HEK293 (cell line): Measurements from ENCODE around the gene FMNL3.

Experiments used
- RBAK ChIP-seq: fragments of 450-650 bp; formaldehyde crosslinking; IDR thresholded peaks from 2 replicates; pipeline ENCODE4 v1.5.1; 2016; ENCODE audit warnings: missing biosample characterization, missing genetic modification characterization
- REST ChIP-seq: fragments of 450-650 bp; formaldehyde crosslinking; IDR thresholded peaks from 2 replicates; pipeline ENCODE4 v1.5.1; 2016; ENCODE audit warnings: missing biosample characterization, missing genetic modification characterization
- SETDB1 ChIP-seq: IDR thresholded peaks from one replicate; pipeline ENCODE4 v1.6.1; 2017; ENCODE audit warnings: mild to moderate bottlenecking, low read length, moderate library complexity, mixed read lengths; ENCODE audit not compliant: insufficient read length
- ZNF114 ChIP-seq: fragments of 450-650 bp; formaldehyde crosslinking; IDR thresholded peaks from 2 replicates; pipeline ENCODE4 v1.5.0; 2017; ENCODE audit warnings: missing biosample characterization, missing genetic modification characterization
- ZNF324 ChIP-seq: fragments of 450-650 bp; formaldehyde crosslinking; IDR thresholded peaks from 2 replicates; pipeline ENCODE4 v1.5.1; 2016; ENCODE audit warnings: missing biosample characterization, missing genetic modification characterization
- ZNF473 ChIP-seq: fragments of 450-650 bp; formaldehyde crosslinking; IDR thresholded peaks from 2 replicates; pipeline ENCODE4 v1.5.1; 2017; ENCODE audit warnings: missing biosample characterization, missing genetic modification characterization
- ZNF707 ChIP-seq: fragments of 450-650 bp; formaldehyde crosslinking; IDR thresholded peaks from 2 replicates; pipeline ENCODE4 v1.5.1; 2016; ENCODE audit warnings: missing biosample characterization, missing genetic modification characterization
- ZNF76 ChIP-seq: fragments of 450-650 bp; formaldehyde crosslinking; IDR thresholded peaks from 2 replicates; pipeline ENCODE4; 2016; ENCODE audit warnings: low read depth, missing biosample characterization, missing genetic modification characterization, borderline replicate concordance
- TF ChIP-seq, protein P1 (sequence below): fragments of 450-650 bp; formaldehyde crosslinking; IDR thresholded peaks from 2 replicates; pipeline ENCODE4 v1.5.1; 2016; ENCODE audit warnings: missing biosample characterization, missing genetic modification characterization
- TF ChIP-seq, protein P2 (sequence below): fragments of 450-650 bp; formaldehyde crosslinking; IDR thresholded peaks from 2 replicates; pipeline ENCODE4 v1.5.1; 2016; ENCODE audit warnings: missing biosample characterization, missing genetic modification characterization, borderline replicate concordance

DNA sequence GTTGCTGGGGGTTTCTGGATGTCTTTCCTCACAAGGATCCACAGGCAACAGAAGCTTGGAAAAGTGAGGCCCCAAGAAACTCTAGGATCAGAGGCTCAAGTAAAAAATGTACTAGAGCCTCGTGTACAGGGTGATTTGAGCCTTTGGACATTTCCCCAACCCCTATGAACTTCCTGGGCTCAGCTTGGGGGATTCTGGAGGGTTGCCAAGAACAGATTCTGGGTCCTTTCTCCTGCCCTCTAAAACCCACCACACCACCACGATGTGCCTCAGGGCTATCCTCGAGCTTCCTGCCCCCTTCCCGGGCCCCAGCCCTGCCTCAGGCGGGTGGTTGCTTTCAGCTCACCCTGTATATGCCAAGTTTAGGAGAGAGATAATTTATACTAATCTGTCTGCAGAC lies 102.3 kb downstream of the FMNL3 start:
- TF ChIP-seq RBAK (tag by site-specific recombination) (no peak), ZNF473 (no peak), SETDB1 (no peak), ZNF707 (tag by site-specific recombination) (no peak), ZNF324 (tag by site-specific recombination) (no peak), REST (tag by site-specific recombination) (no peak), ZNF114 (tag by site-specific recombination) (no peak), ZNF76 (tag by site-specific recombination) (no peak)
- TF ChIP-seq, protein P1, sequence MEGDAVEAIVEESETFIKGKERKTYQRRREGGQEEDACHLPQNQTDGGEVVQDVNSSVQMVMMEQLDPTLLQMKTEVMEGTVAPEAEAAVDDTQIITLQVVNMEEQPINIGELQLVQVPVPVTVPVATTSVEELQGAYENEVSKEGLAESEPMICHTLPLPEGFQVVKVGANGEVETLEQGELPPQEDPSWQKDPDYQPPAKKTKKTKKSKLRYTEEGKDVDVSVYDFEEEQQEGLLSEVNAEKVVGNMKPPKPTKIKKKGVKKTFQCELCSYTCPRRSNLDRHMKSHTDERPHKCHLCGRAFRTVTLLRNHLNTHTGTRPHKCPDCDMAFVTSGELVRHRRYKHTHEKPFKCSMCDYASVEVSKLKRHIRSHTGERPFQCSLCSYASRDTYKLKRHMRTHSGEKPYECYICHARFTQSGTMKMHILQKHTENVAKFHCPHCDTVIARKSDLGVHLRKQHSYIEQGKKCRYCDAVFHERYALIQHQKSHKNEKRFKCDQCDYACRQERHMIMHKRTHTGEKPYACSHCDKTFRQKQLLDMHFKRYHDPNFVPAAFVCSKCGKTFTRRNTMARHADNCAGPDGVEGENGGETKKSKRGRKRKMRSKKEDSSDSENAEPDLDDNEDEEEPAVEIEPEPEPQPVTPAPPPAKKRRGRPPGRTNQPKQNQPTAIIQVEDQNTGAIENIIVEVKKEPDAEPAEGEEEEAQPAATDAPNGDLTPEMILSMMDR, result no peak
- TF ChIP-seq, protein P2, sequence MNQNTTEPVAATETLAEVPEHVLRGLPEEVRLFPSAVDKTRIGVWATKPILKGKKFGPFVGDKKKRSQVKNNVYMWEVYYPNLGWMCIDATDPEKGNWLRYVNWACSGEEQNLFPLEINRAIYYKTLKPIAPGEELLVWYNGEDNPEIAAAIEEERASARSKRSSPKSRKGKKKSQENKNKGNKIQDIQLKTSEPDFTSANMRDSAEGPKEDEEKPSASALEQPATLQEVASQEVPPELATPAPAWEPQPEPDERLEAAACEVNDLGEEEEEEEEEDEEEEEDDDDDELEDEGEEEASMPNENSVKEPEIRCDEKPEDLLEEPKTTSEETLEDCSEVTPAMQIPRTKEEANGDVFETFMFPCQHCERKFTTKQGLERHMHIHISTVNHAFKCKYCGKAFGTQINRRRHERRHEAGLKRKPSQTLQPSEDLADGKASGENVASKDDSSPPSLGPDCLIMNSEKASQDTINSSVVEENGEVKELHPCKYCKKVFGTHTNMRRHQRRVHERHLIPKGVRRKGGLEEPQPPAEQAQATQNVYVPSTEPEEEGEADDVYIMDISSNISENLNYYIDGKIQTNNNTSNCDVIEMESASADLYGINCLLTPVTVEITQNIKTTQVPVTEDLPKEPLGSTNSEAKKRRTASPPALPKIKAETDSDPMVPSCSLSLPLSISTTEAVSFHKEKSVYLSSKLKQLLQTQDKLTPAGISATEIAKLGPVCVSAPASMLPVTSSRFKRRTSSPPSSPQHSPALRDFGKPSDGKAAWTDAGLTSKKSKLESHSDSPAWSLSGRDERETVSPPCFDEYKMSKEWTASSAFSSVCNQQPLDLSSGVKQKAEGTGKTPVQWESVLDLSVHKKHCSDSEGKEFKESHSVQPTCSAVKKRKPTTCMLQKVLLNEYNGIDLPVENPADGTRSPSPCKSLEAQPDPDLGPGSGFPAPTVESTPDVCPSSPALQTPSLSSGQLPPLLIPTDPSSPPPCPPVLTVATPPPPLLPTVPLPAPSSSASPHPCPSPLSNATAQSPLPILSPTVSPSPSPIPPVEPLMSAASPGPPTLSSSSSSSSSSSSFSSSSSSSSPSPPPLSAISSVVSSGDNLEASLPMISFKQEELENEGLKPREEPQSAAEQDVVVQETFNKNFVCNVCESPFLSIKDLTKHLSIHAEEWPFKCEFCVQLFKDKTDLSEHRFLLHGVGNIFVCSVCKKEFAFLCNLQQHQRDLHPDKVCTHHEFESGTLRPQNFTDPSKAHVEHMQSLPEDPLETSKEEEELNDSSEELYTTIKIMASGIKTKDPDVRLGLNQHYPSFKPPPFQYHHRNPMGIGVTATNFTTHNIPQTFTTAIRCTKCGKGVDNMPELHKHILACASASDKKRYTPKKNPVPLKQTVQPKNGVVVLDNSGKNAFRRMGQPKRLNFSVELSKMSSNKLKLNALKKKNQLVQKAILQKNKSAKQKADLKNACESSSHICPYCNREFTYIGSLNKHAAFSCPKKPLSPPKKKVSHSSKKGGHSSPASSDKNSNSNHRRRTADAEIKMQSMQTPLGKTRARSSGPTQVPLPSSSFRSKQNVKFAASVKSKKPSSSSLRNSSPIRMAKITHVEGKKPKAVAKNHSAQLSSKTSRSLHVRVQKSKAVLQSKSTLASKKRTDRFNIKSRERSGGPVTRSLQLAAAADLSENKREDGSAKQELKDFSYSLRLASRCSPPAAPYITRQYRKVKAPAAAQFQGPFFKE, result no peak
